HepG2 (cell line): Measurements from ENCODE around the gene SFI1. TPM values are rescaled to one million over a fixed set of nuclear protein-coding genes. Genes with fewer than 3 reads are reported as not detected.
A peak's percentile ranks its signal among the peaks of the same experiment; 100 is the strongest.

Experiments used
- CREB3 ChIP-seq: sonication (generic); formaldehyde crosslinking; IDR thresholded peaks from 2 replicates; pipeline ENCODE4 v1.5.0; 2020; ENCODE audit warnings: missing genetic modification reagents
- ELF1 ChIP-seq: sonication (generic); formaldehyde crosslinking; IDR thresholded peaks from 2 replicates; pipeline ENCODE4 v1.4.0; 2020; ENCODE audit warnings: missing genetic modification reagents
- ELK4 ChIP-seq: sonication (generic); formaldehyde crosslinking; IDR thresholded peaks from 2 replicates; pipeline ENCODE4 v1.9.0; 2021; ENCODE audit warnings: missing genetic modification reagents, borderline replicate concordance
- GTF2F1 ChIP-seq: fragments of 150-350 bp; IDR thresholded peaks from 2 replicates; pipeline ENCODE4 v1.6.1; 2014; ENCODE audit warnings: low read length
- KLF13 ChIP-seq: sonication (generic); formaldehyde crosslinking; IDR thresholded peaks from 2 replicates; pipeline ENCODE4 v1.4.0; 2020; ENCODE audit warnings: mild to moderate bottlenecking, missing genetic modification reagents
- MED13 ChIP-seq: sonication (generic); formaldehyde crosslinking; IDR thresholded peaks from 2 replicates; pipeline ENCODE4 v1.5.0; 2020; ENCODE audit warnings: missing genetic modification reagents
- NCOA5 ChIP-seq: sonication (generic); formaldehyde crosslinking; IDR thresholded peaks from 2 replicates; pipeline ENCODE4 v1.4.0; 2020; ENCODE audit warnings: missing genetic modification reagents
- RNF2 ChIP-seq: fragments of 450-650 bp; conservative IDR thresholded peaks from 2 replicates; pipeline ENCODE4 v1.6.1; 2016; ENCODE audit warnings: low read depth
- SRY ChIP-seq: sonication (generic); formaldehyde crosslinking; IDR thresholded peaks from 2 replicates; pipeline ENCODE4 v1.8.0; 2022; ENCODE audit warnings: mild to moderate bottlenecking, missing genetic modification reagents
- TRIM22 ChIP-seq: fragments of 450-650 bp; IDR thresholded peaks from 2 replicates; pipeline ENCODE4 v1.6.1; 2017
- ZNF10 ChIP-seq: sonication (generic); formaldehyde crosslinking; IDR thresholded peaks from 2 replicates; pipeline ENCODE4 v1.4.0; 2020; ENCODE audit warnings: mild to moderate bottlenecking, low read depth, missing genetic modification reagents, borderline replicate concordance
- ZNF121 ChIP-seq: sonication (generic); formaldehyde crosslinking; IDR thresholded peaks from 2 replicates; pipeline ENCODE4 v1.5.0; 2020; ENCODE audit warnings: mild to moderate bottlenecking, missing genetic modification reagents
- ZNF253 ChIP-seq: sonication (generic); formaldehyde crosslinking; IDR thresholded peaks from 2 replicates; pipeline ENCODE4 v1.8.0; 2022; ENCODE audit warnings: mild to moderate bottlenecking, missing genetic modification reagents, borderline replicate concordance
- ZNF567 ChIP-seq: sonication (generic); formaldehyde crosslinking; IDR thresholded peaks from 2 replicates; pipeline ENCODE4 v1.8.1; 2023; ENCODE audit warnings: mild to moderate bottlenecking, missing genetic modification reagents, borderline replicate concordance
- polyA plus RNA-seq, 8 experiments: library from polyadenylated mRNA; depleted of rRNA in 3 of 8; stranded (reverse) in 7 of 8; unstranded in 1 of 8; fragments of >200 nt; fragmentation: Illumina TruSeq in 4 of 8; extraction: Trizol in 4 of 8; gene quantifications; 2 replicates each; pipeline versions ENCODE4 v1.2.1 to v1.2.3, GENCODE V29; 2011 to 2016; ENCODE audit warnings: low read depth in 4 of 8, missing spikeins in 1 of 8, mixed read lengths in 1 of 8; ENCODE audit not compliant: insufficient read depth in 1 of 8
- total RNA-seq, 5 experiments: library from RNA; depleted of rRNA; stranded (reverse); fragments of >200 nt; fragmentation: Illumina TruSeq; extraction: Trizol; gene quantifications; 2 replicates each; pipeline ENCODE4 v1.2.3, GENCODE V29; 2016; ENCODE audit warnings: low read depth in 1 of 5
- TF ChIP-seq, protein P1 (sequence below): IDR thresholded peaks from 2 replicates; pipeline ENCODE4 v1.6.1; 2012; ENCODE audit warnings: low read depth, low read length, improper control_type of control experiment
- TF ChIP-seq, protein P2 (sequence below): IDR thresholded peaks from 2 replicates; pipeline ENCODE4 v1.6.1; 2016; ENCODE audit warnings: low read depth, missing genetic modification reagents, missing compliant biosample characterization
- TF ChIP-seq, protein P3 (sequence below): sonication (generic); formaldehyde crosslinking; IDR thresholded peaks from 2 replicates; pipeline ENCODE4 v1.8.1; 2023; ENCODE audit warnings: mild to moderate bottlenecking, moderate library complexity, missing genetic modification reagents

The SFI1 gene
- total and polyA plus RNA-seq, 2 of the 13 experiments (the other 11 are each of a cell fraction or from before 2014, with no cell fraction given), result 20.5 to 40.1 TPM

- TF ChIP-seq GTF2F1 (no peak), MED13 (CRISPR knock-in tag) (no peak), ZNF121 (no peak), ELF1 (no peak), RNF2 (no peak), KLF13 (CRISPR knock-in tag) (peak; percentile 47; the same call in 1 of the 2 replicates), TRIM22 (no peak), NCOA5 (CRISPR knock-in tag) (no peak), CREB3 (CRISPR knock-in tag) (no peak), ZNF567 (CRISPR knock-in tag) (0 out of 2 replicates have a peak, but pooled peaks have one; percentile 16), ZNF253 (CRISPR knock-in tag) (no peak), ELK4 (no peak), ZNF10 (CRISPR knock-in tag) (no peak), SRY (CRISPR knock-in tag) (peak; percentile 73; the same call in 1 of the 2 replicates)
- TF ChIP-seq, protein P1, sequence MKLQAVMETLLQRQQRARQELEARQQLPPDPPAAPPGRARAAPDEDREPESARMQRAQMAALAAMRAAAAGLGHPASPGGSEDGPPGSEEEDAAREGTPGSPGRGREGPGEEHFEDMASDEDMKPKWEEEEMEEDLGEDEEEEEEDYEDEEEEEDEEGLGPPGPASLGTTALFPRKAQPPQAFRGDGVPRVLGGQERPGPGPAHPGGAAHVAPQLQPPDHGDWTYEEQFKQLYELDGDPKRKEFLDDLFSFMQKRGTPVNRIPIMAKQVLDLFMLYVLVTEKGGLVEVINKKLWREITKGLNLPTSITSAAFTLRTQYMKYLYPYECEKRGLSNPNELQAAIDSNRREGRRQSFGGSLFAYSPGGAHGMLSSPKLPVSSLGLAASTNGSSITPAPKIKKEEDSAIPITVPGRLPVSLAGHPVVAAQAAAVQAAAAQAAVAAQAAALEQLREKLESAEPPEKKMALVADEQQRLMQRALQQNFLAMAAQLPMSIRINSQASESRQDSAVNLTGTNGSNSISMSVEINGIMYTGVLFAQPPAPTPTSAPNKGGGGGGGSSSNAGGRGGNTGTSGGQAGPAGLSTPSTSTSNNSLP, result no peak; the same call in 1 of the 2 replicates
- TF ChIP-seq, protein P2, sequence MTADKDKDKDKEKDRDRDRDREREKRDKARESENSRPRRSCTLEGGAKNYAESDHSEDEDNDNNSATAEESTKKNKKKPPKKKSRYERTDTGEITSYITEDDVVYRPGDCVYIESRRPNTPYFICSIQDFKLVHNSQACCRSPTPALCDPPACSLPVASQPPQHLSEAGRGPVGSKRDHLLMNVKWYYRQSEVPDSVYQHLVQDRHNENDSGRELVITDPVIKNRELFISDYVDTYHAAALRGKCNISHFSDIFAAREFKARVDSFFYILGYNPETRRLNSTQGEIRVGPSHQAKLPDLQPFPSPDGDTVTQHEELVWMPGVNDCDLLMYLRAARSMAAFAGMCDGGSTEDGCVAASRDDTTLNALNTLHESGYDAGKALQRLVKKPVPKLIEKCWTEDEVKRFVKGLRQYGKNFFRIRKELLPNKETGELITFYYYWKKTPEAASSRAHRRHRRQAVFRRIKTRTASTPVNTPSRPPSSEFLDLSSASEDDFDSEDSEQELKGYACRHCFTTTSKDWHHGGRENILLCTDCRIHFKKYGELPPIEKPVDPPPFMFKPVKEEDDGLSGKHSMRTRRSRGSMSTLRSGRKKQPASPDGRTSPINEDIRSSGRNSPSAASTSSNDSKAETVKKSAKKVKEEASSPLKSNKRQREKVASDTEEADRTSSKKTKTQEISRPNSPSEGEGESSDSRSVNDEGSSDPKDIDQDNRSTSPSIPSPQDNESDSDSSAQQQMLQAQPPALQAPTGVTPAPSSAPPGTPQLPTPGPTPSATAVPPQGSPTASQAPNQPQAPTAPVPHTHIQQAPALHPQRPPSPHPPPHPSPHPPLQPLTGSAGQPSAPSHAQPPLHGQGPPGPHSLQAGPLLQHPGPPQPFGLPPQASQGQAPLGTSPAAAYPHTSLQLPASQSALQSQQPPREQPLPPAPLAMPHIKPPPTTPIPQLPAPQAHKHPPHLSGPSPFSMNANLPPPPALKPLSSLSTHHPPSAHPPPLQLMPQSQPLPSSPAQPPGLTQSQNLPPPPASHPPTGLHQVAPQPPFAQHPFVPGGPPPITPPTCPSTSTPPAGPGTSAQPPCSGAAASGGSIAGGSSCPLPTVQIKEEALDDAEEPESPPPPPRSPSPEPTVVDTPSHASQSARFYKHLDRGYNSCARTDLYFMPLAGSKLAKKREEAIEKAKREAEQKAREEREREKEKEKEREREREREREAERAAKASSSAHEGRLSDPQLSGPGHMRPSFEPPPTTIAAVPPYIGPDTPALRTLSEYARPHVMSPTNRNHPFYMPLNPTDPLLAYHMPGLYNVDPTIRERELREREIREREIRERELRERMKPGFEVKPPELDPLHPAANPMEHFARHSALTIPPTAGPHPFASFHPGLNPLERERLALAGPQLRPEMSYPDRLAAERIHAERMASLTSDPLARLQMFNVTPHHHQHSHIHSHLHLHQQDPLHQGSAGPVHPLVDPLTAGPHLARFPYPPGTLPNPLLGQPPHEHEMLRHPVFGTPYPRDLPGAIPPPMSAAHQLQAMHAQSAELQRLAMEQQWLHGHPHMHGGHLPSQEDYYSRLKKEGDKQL (CRISPR knock-in tag), result 0 out of 2 replicates have a peak, but pooled peaks have one; percentile 11
- TF ChIP-seq, protein P3, sequence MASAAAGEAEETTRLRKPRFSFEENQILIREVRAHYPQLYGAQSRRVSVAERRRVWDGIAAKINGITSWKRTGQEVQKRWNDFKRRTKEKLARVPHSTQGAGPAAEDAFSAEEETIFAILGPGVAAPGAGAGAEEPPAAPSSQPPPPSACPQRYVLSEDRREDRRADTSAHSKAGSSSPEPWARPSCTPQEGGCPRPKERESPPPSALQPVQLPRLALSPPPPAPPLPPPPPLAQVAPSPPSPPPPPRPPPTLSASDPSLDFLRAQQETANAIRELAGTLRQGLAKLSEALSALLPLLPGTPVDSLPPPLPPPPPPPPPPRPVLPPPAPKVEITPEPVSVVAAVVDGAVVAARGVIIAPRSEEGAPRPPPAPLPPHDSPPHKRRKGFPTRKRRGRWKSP (CRISPR knock-in tag), result peak; percentile 55
Observed at GRCh38 chr22:31489632-31490495, 6.5 kb upstream of the SFI1 start, which contains the start of gene EIF4ENIF1 (continued).
